GOT3 (cell line): ENCODE data around the gene MYO18B.

Experiments
- DNase-seq: peaks from one replicate; lab custom pipeline; 2025; ENCODE audit warnings: mixed read lengths; lab: John Stamatoyannopoulos, UW

The MYO18B gene

DNA sequence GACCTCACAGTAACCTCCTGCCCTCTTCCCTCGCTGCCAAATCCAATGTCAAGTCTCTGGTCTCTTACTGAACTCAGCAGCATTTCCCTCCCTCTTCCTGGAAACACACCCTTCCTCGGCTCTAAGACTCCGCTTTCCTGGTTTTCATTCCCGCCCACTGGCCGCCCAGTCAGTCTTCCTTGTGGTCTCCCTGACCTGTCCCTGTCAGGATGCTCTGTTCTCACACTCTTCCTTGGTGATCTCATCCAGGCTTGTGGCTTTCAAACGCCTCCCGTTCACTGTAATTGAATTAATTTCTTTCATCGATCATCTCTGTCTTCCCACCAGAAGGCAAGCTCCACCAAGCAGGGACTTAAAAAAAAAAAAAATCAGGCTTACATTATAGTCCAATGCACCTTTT is 33.5 kb downstream of the MYO18B start:
- DNase-seq = no peak

DNA sequence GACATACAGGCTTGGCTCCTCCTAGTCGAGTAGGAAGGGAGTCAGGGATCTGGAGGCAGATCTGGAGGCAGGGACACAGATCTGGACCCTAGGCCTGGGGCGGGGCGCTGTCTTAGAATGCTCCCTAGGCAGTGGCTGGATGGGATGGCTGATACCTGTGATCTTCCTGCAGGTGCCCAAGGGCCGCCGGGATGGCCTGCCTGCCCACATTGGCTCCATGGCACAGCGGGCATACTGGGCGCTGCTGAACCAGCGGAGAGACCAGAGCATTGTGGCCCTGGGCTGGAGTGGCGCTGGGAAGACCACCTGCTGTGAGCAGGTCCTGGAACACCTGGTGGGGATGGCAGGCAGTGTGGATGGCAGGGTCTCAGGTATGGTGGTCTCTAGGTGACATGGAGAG is 35.4 kb downstream of the MYO18B start:
- no peak for DNase-seq

DNA sequence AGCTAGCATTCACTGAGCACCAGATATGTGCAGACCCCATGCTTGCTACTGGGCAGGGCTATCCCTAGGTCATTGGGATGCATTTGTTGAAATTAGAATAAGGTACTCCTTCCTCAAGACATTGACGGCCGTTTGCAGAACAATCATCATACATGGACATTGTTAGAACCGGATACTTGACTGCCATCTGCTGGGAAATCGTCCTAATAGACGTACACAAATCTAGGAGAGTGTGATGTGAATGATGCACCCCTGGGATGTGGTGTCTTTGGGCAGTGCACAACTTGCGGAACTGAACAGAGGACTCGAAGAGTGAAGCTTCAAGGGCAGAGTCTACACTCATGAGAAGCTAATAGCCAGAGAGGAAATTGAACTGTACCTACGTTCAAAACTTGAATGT is 35.9 kb downstream of the MYO18B start:
- DNase-seq = no peak

DNA sequence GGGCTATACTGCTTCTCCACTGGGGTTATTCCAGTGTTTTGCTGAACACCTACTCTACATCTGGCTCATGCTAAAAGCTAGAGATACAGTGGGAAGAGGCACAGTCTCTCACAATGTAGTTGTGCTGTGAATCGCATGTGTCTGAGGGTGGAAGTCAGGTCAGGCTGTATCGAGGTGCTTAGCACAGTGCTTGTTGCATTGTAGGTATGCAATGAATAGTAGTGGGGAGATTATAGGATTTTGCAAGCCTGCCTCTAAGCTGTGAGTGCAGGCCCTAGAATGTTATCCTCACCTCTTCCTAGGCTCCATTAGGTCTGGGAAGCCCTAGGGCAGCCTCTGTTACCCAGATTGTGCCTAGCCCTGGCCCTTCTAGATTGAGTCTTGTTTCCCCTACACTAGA is 37.4 kb downstream of the MYO18B start:
- DNase-seq = no peak

DNA sequence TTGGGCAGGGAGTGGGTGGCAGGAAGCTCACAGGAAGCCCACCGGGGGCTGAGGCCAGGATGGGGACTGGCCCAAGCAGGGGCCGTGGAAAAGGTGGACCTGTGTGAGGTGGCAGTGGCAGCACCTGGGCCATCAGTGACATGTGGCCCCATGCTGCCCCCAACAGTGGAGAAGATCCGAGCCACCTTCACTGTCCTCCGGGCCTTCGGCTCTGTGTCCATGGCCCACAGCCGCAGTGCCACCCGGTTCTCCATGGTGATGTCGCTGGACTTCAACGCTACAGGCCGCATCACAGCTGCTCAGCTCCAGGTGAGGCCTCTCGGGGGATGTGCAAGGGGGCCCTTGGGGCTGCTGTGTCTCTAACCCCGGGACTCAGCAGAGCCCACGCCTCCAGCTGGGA is 37.9 kb downstream of the MYO18B start:
- DNase-seq = no peak

DNA sequence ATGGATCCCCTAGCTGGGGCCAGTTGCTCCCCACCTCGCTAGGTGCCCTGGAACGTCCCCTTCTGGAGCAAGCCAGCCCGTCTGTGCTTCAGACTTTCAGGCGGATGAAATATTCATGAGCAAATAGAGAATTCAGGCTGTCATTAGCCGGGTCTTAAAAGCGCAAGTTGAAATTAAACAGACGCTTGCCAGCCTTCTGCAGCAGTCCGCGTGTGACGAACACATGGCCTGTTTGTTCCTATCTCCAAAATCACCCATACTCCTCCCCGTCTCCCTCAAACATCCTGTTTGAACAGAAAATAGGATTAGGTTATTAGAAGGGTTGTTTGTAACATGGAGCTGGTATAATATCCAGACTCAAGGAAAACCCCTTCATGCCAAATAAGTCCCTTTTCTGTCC is 38.7 kb downstream of the MYO18B start:
- no peak for DNase-seq

DNA sequence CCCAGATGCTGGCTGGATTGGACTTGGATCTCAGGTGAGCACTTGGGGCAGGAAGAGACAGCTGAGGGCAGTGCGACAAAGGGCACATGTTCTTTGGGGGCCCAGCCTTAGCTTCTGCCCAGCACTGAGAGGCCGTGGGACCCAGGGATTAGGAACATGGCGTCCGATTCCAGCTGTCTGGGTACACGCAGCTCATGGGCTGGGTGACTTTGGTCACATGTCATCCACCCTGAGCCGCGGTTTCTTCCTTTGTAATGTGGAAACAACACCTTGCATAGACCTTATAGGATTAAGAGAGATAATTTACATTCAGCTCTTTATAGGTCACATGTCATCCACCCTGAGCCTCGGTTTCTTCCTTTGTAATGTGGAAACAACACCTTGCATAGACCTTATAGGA is 39.8 kb downstream of the MYO18B start:
- no peak for DNase-seq

DNA sequence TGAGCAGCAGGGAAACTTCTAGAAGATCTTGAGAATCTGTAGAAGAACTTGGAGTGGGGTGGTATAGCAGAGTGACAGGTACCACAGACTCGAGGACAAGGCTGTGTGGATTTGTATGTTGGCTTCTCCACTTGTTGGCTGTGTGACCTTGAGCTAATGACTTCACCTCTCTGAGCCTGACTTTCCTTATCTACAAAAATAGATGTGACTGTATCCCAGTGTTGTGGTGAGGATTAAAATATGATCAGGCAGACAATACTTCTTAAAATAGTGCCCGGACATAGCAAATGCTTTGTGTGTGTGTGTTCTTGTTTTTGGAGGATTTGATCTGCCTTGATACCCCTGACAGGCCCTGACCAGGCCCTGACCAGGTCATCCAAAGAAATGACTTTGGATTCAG is 40.8 kb downstream of the MYO18B start:
- DNase-seq = no peak

DNA sequence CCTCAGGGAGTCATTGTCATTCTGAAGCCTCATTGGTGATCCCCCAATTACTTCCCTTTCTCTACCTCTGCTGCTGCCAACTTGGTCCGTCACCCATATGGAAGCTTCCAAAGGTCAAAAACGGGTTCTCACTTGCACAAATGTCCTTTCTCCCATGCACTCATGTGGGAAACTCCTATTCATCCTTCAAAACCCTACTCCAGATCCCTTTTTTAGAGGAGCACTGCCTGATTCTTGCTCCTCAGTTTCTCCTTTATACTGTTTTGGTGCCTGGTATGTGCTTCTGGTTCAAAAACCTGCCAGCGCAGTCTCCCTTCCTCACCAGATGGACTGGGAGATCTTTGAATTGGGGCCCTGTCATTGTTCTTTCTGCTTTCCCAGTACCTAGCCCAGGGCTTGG is 41.9 kb downstream of the MYO18B start:
- DNase-seq = no peak

DNA sequence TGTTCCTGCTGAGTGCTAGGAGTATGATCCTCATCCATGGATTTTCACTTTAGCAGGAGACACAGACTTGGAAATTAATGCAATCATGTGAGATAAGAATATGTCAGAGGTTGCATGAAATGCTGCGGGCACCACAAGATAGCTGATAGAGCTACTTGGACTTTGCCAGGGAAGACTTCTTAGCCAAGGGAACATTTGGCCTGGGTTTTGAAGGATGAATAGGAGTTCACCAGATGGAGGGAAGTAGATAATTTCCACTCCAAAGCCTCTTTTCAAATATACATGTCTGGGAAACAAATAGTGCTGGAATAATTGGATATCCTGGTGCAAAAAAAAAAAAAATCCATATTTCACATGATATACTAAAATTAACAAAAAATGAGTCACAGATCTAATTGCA is 44.2 kb downstream of the MYO18B start:
- no peak for DNase-seq

DNA sequence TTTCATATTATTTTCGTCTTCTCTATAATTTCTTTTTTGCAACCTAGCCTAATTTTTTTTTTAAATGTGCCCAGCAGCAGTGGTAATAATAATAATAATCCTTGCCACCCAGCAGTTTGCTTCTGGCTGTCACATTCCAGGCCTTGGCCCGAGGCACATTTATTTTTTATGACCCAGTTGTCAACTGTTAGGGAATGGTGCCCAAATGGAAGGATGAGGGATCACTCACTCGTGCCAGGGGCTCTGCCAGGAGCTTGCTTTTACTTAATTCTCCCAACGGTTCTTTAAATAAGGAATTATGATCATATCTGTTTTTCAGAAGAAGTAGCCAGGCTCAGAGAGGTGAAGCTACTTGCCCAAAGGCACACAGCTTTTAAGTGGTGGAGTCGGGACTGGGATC is 49.6 kb downstream of the MYO18B start:
- DNase-seq = no peak

DNA sequence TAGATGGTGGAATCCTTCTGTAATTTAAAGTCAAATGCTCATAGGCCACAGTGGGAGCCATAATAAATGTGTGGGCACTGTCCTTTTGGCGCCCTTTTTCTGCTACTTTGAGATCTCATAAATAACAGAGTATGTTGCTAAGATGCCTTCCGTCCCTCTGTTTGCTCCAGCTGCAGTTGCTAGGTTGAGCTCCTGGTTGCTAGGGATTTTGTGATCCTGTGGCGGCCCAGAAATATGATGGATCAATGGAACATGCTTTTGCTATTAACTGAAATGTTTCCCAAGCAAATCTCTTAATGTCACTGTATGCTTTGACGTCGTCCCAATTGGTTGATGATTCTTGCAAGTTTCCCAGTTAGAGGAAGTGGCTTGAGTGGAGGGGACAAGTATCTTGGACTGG is 53.5 kb downstream of the MYO18B start:
- no peak for DNase-seq

DNA sequence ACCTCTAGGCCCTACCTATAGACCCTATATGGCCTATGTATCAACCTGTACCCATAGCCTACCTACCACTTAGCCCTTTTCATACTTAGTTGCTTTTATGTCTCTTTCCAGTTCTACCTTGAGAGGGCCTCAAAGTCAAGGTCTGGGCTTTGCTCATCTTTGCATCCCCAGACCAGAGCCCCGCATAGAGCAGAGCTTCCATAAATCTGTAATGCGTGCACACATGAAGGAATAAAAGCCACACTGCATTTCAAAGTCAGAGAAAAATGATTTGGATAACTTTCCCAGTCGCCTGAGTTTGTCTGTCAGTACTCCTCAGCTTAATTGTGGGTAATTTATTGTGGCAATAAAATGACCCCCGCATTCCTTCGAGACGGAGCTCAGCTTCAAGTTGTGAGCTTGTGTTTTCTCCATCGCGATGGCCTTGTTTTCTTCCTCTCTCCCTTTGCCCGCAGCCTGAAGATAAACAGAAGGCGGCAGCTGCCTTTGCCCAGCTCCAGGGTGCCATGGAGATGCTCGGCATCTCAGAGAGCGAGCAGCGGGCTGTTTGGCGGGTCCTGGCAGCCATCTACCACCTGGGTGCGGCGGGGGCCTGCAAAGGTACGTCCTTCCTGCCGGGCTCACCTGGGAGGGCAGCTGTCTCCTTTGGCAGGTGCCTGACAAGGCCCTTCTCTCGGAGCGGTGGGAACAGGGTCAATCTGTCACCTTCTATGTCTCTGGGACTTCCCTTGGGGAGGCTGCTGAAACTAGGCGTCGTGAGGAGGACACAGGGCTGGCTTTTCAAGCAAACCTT is 55.7 kb downstream of the MYO18B start:
- no peak for DNase-seq

DNA sequence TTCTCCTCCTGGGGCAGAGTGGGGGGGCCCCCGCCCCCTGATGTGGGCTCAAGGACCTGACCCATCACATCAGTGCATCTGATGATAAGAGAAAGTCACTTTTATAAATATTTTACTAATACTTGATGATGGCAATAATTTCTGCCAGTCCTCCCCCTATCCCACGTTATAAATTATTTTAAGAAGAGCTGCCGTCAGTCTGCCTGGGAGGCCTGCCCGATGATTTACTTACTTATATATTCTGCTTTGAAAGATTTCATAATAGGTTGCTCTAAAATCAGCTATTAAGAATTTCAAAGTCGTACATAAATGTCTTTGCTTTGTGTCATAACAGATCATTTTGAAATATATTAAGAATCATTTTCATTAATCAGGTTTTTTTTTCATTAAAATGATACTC is 58.8 kb downstream of the MYO18B start:
- no peak for DNase-seq

DNA sequence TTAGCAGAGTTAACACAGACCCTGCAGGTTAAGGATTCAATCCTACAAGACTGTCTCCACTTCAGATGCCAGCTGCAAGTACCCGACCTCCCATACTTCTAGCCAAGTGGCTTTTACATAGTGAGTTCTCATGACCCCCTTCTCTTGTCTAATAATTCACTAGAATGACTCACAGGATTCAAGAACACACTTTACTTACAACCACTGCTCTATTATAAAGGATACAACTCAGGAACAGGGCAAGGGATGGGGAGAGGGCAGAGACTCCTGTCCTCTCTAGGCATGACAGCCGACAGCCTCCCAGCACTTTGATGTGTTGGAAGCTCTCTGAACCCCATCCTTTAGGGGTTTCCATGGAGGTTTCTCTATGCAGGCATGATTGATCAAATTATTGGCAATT is 60.0 kb downstream of the MYO18B start:
- no peak for DNase-seq

DNA sequence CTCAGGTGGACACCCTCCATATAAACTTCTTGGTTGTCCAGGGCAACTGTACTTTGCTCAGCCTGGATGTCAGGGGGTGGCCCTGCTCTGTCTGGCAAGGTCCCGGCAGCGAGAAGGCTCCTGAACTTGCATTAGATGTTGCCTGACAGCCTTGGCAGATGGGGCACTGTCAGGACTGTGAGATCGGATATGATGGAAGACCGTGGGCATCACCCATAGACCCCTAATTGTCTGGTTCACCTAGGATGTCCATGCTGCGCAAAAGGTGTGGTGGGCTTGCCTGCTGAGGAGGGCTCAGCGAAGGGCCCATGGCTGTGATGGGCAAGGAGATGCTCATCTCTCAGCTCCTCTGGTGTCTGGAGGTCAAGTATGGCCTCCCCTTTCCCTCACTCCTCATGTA is 62.7 kb downstream of the MYO18B start:
- DNase-seq = no peak

DNA sequence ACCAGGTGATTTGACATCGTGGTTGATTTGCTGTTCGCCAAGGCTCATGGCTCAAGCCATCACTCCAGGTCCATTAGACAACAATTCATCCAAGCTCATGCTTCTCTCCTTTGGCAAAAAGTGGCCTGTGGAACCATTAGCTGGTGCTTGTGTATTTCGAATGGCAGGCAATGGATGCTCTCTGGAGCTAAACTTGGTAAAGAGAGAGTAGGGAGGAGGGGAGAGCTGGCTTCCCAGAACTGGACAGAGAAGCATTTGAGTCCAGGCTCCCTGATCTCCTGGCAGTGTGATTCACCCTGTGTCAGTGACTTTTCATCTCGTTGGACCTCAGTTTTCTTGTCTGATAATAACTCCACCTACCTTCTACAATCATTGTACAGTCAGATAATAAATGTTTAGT is 64.6 kb downstream of the MYO18B start:
- DNase-seq = no peak

DNA sequence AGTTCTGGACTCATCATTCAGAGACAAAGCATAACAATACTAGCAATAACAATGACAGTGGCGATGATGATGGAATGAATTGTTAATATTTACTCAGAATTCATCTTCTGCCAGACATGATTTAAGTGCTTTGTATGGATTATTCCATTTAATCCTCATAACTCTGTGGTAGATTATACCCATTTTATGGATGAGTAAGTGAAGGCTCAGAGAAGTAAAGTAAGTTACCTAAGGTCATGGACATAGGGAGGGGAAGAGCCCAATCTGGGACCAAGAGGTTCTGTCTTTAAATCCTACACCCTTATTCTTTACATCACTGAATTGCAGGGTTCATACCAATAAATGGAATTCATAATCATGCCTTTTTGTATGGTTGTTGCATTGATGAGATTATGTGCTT is 72.7 kb downstream of the MYO18B start:
- DNase-seq = no peak

DNA sequence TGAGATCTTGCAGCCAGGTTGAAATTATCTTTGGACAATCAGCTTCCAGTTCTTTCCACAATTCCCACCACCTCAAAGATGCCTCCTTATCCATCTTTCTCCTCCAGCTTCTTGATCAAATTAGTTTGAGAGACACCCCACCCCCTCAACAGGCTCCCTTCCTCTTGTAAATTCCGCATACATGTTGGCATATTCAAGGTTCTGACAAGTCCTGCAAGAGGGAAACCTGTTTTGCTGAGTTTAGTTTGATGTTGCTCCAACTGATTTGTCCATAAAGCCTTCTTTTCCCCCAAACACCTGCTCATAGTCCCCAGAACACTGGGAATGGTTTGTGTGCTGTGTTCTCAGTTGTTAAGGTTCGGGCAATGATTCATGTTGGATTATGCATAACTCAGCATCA is 73.6 kb downstream of the MYO18B start:
- DNase-seq = no peak

DNA sequence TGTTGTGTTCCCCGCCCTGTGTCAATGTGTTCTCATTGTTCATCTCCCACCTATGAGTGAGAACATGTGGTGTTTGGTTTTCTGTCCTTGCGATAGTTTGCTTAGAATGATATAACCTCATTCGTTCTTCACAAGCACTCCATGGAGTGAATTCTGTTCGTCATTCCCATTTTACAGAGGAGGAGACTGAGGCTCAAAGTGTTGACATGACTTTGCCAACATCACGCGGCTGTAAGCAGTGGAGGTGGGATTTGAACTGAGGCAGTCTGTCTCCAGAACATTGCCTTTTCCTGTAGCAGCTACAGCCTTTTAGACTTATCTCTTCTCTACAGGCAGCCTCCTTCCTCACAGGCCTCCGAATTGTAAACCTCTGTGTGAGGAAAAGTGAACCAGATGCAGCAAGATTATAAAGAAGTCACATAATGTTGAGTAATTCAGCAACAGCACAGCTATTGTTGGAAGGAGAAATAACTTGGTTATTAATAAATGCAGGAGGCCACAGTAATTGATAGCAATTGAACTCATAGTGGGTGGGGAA is 74.6 kb downstream of the MYO18B start:
- DNase-seq = no peak

DNA sequence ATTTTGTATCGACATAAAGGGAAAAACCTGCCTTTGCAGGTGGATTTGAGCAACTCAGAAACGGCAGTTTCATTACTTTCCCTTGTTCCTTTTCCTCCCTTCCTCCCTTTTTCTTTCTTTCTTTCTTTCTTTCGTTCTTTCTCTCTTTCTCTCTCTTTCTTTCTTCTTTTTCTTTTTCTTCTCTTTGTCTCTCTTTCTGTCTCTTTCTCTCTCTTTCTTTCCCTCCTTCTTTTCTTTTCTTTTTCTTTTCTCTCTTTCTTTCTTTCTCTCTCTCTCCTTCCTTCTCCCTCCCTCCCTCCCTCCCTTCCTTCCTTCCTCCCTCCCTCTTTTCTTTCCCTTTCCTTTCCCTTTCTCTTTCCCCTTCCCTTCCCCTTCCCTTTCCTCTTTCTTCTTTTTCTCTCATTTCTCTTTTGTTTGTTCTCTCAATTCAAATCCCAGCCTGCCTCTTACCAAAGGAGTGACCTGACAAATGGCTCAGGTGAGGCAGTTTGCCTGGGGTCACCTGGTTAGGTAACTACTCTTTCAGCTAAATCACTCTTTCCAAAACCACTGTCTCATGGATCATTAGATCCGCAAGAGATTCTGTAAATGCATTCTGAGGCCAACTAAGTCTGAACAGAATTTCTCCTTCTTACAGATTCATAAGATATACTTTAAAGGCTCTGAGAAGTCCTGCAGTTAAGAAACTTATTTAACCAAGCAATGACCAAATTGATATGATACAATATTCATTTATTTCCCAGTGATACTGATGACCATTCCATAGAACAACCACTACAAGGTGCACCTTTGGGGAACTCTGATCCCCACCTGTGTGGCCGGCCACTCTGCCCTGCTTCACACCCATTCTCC is 75.3 kb downstream of the MYO18B start:
- DNase-seq = no peak

DNA sequence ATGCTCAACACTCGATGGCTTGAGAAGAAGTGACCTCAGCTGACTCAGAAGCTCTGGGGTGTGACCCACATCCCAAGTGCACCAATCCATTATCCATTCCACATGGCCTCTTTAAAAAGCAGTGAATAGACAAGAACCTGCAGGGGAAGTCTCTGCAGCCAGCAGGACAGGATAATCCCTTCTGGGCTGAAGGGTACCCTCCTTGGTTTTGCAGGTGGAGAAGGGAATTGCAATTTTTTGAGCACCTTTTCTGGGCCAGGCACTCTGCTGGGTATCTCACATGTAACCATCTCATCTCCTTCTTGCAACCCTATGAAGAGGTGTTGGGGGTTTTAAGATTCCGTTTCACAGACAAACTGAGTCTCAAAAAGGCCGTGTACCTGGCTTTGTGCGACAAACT is 76.6 kb downstream of the MYO18B start:
- DNase-seq = no peak

DNA sequence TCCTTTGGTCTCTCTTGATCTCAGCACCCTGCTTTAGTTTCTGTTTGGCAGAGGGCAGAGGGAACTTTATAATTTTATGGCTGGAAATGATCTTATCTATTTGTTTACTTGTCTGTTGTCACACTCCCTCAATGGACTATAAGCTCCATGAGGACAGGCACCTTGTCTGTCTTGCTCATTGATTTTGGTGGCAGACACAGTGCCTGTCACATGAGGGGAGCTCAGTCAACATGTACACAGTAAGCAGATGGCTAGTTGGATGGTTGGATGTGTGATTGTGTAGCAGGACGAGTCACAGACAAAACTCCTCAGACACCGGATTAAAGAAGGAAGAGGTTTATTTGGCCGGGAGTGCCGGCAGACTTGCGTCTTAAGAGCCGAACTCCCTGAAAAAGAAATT is 80.4 kb downstream of the MYO18B start:
- DNase-seq = no peak
